ENCODE results near the gene MORN1.

GRCh38 chr1:2404142-2404889 is 13.0 kb upstream of the MORN1 start:
- no peak for TF ChIP-seq CTCF (optimal IDR thresholded peaks at IDR 0.05 in 1 of 3, IDR thresholded peaks at IDR 0.05 in 1 of 3, conservative IDR thresholded peaks at IDR 0.05 in 1 of 3; ENCODE audit: extremely low read depth in 1 of 3, insufficient read depth in 2 of 3, low read length in 3 of 3)
- TF ChIP-seq EZH2 (IDR thresholded peaks at IDR 0.05; ENCODE audit: low read length), result no peak
